HG03175 (cell line): ENCODE results near the gene CACNA1C.
A peak's percentile ranks its signal among the peaks of the same experiment; 100 is the strongest.

ENCODE experiments used
- ATAC-seq: cut with Tn5 transposase; IDR thresholded peaks from one replicate; pipeline ENCODE4 v1.9.1; 2021; ENCODE audit warnings: mild to moderate bottlenecking, moderate library complexity; ENCODE audit not compliant: unreplicated experiment

Gene CACNA1C

DNA sequence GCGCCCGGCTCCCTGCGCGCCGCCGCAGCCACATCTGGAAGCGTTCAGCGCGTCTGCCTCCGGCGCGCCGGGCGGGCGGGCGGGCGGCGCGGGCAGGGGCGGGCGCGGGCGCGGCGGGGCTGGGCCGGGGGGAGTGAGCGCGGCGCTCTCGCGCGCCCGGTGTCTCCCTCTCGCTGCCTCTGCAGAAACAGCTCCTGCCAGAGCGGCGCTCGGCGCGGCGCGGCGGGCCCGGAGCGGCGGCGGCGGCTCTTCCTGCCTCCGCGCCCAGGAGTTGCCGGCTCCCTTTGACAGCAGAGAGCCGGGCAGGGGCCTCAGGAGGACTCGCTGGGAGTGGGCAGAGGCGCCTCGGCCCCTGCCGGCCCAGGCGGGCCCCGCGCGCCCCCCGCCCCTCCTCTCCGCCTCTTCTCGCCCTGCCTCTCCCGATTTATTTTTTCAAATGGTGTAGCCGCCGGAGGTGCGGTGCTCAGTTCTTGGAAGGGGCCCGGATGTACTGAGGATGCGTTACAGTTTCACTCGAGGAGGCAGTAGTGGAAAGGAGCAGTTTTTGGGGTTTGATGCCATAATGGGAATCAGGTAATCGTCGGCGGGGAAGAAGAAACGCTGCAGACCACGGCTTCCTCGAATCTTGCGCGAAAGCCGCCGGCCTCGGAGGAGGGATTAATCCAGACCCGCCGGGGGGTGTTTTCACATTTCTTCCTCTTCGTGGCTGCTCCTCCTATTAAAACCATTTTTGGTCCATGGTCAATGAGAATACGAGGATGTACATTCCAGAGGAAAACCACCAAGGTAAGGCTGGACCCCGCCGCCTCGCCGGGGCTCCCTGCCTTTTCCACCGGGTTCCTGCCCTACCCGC is at the start of gene CACNA1C:
TSS of gene CACNA1C (plus strand) at position 162 of the 853 bp plus-strand sequence. CDS start at position 738, 576 bp downstream.
- ATAC-seq: no peak

DNA sequence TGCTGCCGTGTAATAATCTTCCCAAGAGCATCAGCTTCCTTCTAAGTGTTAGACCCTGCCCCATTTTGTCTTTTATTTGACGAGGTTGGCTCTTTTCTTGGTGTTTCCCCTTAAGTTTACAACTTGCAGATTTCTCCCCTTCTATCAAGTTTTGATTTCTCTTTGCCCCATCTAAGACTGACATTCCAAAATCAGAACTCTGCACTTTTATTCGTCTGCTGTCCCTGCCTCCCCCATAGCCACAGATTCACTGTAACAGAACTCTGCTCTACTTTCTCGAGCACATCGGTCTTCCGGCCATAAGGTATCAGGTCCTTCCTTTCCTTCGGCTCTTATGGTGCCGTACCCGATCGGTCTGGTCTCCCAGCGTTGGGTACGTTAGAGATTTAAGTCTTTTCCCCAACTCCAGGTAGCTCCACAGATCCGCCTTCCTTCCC is 49.1 kb upstream of the CACNA1C start:
- peak; percentile 12 for ATAC-seq

DNA sequence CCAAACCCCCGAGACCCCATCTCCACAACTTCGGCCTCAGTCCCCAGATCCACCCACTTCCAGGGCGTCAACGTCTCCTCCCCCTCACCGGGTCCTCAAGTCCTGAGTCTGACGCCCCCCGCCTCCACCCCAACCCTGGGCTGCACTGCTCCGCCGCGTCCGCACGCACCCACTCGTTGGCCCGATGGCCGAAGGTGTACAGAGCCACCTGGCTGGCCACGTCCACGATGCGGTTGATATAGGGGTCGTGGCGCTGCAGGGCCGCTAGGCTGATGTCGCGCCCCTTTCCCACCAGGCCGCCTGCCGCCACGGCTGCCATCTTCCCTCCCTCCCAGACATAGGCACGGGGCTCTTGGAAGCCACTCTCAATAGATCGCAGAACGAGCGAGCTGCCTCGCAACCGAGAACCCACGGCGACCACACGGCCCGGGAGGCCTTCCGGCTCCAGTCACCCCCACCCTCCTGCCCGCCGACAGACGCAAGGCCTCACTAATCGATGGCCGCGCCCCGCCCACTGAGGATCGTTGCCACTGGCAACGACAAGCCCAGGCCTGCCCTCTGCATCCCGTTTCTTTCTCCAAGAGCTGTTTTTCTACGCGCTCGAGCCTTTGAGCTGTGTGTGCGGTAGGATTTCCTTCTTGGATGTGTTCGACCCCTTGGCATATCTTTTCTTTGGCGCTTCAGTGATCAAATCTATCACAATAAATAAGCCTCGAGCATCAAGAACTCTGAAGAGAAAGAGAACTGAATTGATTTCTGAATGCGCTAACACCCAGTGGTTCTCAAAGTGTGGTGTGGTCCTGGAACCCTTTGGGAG is 48.5 kb upstream of the CACNA1C start, which contains the start of gene DCP1B:
TSS of gene DCP1B (minus strand) at position 345 of the 817 bp plus-strand sequence. CDS start at position 319, 26 bp downstream.
- ATAC-seq: peak; percentile 99

DNA sequence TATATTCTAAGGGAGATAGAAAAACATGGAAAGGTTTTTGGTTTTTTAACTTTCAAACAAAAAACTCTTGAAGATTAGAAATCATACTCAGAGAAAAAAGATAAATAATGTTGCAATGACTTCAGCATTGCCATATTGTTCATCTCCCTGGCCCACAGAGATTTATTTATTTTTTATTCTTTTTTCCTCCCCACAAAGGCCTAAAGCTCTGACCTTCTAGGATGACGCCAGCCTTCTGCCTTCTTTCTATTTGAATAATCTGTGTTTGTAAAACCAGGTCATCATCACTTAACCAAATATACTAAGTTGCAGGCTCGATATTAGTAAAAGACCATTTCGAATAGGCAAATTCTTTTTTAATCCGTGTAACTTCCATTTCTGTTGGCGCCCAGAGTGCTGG is 44.1 kb upstream of the CACNA1C start:
- no peak for ATAC-seq

DNA sequence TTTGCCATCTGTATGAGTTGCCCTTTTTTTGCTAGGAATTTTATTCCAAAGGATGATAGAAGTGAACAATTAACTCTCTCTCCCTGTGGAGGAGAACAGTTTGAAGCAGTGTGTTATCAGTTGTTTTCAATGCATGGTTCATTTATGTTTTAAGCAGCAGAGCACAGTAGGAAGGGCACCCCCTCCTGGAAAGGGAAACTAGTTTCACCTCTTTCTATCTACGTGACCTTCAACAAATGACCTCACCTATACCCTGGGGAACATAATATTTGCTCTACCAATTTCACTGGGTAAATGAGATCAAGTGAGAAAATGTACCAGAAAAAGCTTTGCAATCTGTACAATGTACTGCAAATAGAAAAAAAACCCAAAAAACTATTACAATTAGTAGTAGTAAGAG is 43.2 kb upstream of the CACNA1C start:
- no peak for ATAC-seq

DNA sequence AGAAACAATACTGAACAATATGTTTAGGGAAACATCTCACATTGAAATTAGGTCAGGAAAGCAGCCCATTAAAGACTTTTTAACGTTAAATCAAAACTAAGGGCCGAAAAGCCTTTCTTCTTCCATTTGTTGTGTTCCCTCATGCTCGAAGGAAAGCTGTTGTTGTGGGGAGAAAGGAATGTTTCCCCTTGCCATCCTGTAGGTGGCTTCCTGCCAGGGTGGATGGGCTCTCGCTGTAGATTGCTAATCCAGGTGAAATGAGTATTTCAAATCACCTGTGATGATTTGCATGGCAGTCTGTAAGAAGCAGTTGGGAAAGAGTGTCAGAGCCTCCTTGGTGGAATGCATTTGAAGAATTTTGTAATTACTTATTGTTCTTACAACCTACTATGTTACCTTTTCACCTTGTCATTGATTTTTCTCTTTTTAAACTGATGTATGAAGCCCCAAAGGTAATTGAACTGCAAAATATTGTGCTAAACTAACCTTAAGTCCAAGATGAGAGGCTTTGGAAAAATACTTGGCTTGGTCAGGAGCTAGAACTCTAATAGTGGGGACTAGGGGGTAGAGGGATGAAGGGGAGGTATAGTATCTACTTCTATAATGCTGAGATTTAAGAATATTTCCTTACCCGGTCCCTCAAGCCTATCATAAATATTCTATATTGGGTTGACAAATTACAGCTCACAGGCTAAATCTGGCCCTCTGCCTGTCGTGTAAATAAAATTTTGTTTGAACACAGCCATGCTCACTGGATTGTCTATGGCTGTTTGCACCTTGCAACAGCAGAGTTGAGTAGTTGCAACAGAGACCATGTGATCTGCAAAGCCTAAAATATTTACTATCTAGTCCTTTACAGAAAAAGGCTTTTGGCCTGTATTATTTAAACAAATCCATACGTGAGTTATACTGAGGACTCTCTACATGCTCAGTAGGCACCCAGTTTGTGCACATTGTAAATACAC is 40.9 kb upstream of the CACNA1C start:
- ATAC-seq: no peak

GRCh38 chr12:2013086-2013485 is 39.7 kb upstream of the CACNA1C start:
- no peak for ATAC-seq

DNA sequence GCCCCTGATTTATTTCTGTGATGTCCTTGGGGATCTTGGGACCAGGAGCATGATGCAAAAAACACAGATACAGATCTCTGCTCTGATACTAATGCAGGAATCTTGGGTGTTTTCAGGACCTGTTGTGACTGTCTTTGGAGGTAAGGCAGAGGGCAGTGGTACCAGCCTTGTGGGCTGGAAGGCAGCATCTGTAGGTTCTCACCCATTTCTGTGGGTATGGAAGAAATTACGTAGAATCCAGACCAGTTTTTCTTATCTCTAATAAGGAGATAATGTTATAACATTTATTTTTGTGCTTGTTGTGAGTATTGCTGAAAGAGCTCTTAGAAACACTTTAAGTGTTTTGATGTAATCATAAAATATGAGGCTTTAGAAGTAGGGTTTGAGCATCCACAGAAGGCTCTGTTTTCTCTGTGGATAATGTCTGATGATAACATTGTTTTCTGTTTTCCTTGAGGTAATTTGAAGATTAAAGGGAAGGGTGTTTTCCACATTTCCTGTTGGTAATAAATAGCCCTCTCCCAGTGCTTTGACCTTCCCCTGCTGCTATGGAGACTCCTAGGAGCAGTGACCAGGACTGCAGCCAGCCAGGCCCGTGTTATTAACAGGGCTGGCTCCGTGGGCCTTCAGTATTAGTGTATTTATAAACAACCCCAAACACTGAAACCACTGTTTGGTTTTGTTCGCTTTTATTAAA is 39.1 kb upstream of the CACNA1C start:
- no peak for ATAC-seq

DNA sequence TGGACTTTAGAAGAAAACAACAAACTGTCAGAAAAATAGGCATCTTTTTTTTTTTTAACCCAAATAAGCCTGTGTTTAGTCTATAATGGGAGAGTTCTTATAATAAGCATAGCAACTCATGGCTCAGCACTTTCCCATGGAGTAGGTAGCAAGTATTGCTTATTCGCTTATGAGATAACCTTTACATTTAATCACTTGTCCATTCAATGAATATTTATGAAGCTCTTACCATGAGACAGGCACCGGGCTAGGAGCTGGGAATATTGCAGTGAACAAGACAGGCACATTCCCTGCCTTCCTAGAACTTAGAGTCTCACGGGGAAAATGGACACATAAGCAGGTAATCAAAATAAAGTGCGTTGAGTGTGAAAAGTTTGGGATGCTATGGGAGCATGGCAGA is 38.6 kb upstream of the CACNA1C start:
- no peak for ATAC-seq

DNA sequence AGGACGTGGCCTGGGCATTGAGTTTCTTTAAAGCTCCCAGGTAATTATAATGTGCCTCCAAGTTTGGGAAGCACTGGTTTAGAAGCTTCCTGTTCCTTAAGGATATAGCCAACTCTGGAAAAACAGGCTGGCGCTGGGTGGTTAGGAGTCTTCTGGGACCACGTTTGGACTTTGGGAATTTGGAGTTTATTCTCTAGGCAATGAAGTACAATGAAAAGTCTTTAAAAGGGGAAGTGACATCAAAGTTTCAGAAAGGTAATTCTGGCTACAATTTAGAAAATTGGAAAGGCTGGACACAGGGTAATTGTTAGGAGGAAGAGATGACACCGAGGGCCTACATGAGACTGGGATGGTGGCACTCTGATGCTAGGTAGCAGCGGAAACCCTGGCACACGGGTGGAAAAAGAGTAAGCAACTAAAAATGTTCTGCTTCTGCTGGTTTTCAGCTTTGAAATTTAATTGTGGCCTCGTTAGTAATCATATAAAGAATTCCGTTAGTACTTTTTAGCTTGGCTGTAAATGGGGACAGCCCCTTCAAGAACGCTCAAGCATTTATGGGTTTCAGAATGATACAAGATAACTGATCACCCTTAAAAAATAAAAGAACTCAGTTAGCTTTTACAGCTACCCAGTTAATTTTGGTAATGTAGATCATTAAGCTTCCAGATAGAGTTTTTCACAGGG is 35.8 kb upstream of the CACNA1C start:
- ATAC-seq: no peak

DNA sequence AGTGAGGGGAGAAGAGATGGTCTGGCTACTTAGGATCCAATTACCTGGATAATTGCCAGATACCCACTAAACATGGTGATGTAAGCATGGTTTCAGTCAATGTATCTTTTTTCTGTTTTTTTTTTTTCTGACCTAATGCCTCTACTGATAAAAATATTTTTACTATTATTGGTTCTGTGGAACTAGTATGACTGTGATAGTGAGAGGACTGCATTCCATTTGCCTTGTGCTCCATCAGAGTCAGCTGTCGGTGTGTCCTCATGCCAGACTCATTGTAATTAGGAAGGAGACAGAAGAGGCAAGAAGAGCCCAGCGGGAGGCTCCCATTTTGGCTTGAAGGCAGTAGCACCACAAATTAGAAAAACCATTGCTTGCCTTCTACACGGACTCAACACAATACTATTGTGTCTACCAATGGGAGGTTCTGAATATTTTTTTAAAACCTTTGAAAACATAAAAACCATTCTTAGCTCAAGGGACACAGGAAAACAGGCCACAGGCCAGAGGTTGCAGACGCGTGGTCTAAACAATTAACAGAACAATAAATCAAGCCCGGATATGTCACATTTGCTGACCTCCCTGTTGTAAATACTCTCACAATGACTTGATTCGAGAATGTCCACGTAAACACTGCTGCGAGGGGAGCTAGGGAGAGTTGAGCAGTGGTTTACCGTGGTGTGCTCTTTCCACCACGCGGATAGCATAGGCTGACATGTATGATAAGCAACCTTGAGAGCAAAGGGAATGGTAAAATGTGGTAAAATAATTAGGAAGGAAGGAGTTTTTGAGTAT is 35.0 kb upstream of the CACNA1C start:
- ATAC-seq: no peak

DNA sequence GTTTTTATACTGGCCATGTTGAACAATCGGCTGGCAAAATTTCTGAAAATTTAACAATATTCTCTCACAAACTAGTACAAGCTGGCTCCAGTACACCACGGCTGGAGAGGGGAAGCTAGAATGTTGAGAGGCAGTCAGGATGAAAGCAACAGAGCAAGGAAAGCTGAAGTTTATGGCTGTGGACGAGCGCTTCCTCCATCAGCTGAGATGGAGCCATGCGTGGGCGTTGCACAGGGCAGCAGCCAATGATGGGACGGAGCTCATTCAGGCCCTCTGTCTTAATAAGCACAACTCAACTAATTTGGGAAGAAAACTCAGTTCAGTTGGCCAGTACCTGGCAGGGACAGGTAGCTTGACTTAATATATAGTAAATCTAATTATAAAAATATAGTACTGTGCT is 34.4 kb upstream of the CACNA1C start:
- ATAC-seq: no peak

- no peak for ATAC-seq
These were observed 33.7 kb upstream of the CACNA1C start for GRCh38 chr12:2019126-2019525.

GRCh38 chr12:2020511-2020910 is 32.3 kb upstream of the CACNA1C start:
- no peak for ATAC-seq

- no peak for ATAC-seq
These were observed 29.4 kb upstream of the CACNA1C start for GRCh38 chr12:2023365-2023764.

GRCh38 chr12:2027351-2027750 is 25.4 kb upstream of the CACNA1C start:
- no peak for ATAC-seq

DNA sequence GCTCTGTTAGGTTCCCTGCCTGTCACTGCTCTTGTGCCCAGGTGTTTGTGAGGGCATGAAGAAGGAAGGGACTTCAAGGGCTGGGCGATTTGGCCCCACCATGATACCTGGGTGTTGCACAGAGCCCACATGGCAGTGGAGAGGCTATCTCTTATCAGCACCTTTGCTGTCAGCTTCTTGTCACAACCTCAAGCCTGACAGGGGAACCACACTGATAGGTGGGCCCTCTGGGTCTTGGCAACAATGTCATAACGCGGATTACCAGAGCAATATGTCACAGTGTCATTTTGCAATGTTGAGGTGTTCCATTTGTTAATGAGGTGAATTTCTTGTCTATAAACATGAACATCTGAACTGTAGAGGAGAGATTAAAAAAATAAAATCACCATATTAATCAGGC is 22.9 kb upstream of the CACNA1C start:
- no peak for ATAC-seq

DNA sequence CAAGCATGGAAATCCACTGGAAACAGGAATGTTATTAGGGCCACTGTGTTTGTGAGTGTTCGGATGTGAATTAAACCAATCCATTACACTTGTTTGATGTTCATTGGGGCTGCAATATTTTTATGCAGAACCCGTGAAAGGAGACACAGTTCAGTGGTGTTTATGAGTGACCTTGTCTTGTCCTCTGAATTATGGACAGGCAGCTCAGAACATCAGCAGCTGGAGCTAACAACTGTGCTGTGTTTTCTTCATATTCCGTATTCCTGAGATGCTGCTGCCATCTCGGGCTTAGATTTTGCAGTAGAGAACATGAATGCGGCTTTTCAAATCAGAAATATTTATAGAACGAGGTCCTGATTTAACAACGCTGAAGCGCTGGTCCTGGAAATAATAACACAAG is 20.3 kb upstream of the CACNA1C start:
- ATAC-seq: no peak
